Neural progenitor cell (in vitro differentiated cells): ENCODE data around the gene PPM1N.

Experiments
- CTCF ChIP-seq: fragments of 200-600 bp; sonication (generic); IDR thresholded peaks from 2 replicates; pipeline ENCODE4 v1.5.1; 2017; ENCODE audit warnings: antibody characterized with exemption, mild to moderate bottlenecking
- EZH2 ChIP-seq: fragments of 200-600 bp; sonication (generic); IDR thresholded peaks from 2 replicates; pipeline ENCODE4 v1.6.1; 2017; ENCODE audit warnings: antibody characterized with exemption, mild to moderate bottlenecking, moderate library complexity
- EZH2phosphoT487 ChIP-seq: fragments of 200-600 bp; sonication (generic); IDR thresholded peaks from 2 replicates; pipeline ENCODE4 v1.6.1; 2017; ENCODE audit warnings: antibody characterized with exemption

- TF ChIP-seq CTCF (no peak), EZH2phosphoT487 (no peak), EZH2 (no peak)
These were observed 49.0 kb downstream of the PPM1N start for GRCh38 chr19:45547211-45547770.
